Endothelial cell (in vitro differentiated cells): ENCODE measurements around the gene RILPL1. TPM values are rescaled to one million over a fixed set of nuclear protein-coding genes. Genes with fewer than 3 reads are reported as not detected.
A peak's percentile ranks its signal among the peaks of the same experiment; 100 is the strongest.

Experiments used
- DNase-seq: peaks from one replicate; pipeline ENCODE4 v3.0.0; 2021; ENCODE audit warnings: low spot score
- H3K27ac Mint-ChIP-seq: one replicate; pipeline ENCODE4 v1.8.0; 2021; ENCODE audit warnings: mixed read lengths, inconsistent platforms; ENCODE audit not compliant: unreplicated experiment
- H3K27me3 Mint-ChIP-seq: one replicate; pipeline ENCODE4 v1.8.0; 2021; ENCODE audit warnings: mild to moderate bottlenecking, moderate library complexity, mixed read lengths, inconsistent platforms; ENCODE audit not compliant: unreplicated experiment
- H3K36me3 Mint-ChIP-seq: one replicate; pipeline ENCODE4 v1.8.0; 2021; ENCODE audit warnings: mild to moderate bottlenecking, low read depth, mixed read lengths, inconsistent platforms; ENCODE audit not compliant: unreplicated experiment
- H3K4me1 Mint-ChIP-seq: one replicate; pipeline ENCODE4 v1.8.0; 2021; ENCODE audit warnings: mild to moderate bottlenecking, mixed read lengths, inconsistent platforms; ENCODE audit not compliant: unreplicated experiment
- H3K4me3 Mint-ChIP-seq: one replicate; pipeline ENCODE4 v1.8.0; 2021; ENCODE audit warnings: mild to moderate bottlenecking, mixed read lengths, inconsistent platforms; ENCODE audit not compliant: unreplicated experiment
- H3K9me3 Mint-ChIP-seq: one replicate; pipeline ENCODE4 v1.8.0; 2021; ENCODE audit warnings: mixed read lengths, inconsistent platforms; ENCODE audit not compliant: unreplicated experiment
- total RNA-seq: library from RNA; stranded (reverse); fragmentation: NEBNext Ultra II Directional; extraction: Animal tissue kit (Norgen Biotek cat#: 25700); gene quantifications from one replicate; pipeline ENCODE4 v1.2.1, GENCODE V29; 2021; ENCODE audit not compliant: unreplicated experiment
- TF ChIP-seq, protein P1 (sequence below): fragments of 200-600 bp; sonication (generic); IDR thresholded peaks from one replicate; pipeline ENCODE4 v1.5.0; 2021; ENCODE audit warnings: antibody characterized with exemption; ENCODE audit not compliant: unreplicated experiment

Gene RILPL1
- total RNA-seq, 1 donor from 2014 or later = 19.8 TPM

DNA sequence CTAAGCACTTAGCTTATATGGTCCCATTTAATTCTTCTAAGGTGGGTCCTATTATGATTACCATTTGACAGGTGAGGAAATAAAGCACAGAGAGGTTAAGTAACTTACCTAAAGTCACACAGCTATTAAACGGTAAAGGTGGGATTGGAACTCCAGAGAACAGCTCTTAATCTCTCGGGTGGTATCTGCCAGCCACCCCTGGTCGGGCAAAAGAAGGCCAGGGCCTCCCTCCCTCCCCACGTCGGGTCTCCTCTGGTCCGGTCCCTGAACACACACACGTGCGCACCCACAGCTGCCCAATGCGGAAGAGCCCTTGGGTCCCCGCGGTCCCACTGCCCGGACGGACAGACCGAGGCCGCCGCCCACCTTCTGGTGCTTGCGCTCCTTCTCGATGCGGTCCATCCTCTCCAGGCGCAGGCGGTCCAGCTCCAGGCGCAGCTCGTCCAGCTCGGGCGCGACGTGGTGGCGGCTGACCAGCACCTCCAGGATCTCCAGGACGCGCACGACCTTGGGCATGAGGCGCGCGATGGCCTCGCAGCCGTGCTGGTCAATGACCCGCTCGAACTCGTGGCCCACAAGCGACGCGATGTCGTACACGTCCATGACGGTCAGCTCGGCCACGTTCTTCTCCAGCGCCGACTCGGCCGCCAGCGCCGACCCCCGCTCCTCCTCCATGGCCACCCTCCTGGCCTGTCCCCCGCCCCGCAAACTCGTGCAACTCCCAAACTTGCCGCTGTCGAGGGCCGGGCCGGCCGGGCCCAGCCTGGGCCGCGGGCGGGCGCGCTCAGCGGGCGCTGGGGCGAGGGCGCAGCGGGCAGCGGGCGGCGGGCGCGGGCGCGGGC lies 490 bp downstream of the RILPL1 start:
- Mint-ChIP-seq H3K27me3 (peaks cover 3% of the 10 kb centered on the region), H3K27ac (peak overlapping the region; percentile 57), H3K9me3 (no peaks in the 10 kb centered on the region), H3K4me1 (peaks cover 9% of the 10 kb centered on the region), H3K4me3 (peak overlapping the region; percentile 92), H3K36me3 (peaks cover 7% of the 10 kb centered on the region)
- TF ChIP-seq, protein P1, sequence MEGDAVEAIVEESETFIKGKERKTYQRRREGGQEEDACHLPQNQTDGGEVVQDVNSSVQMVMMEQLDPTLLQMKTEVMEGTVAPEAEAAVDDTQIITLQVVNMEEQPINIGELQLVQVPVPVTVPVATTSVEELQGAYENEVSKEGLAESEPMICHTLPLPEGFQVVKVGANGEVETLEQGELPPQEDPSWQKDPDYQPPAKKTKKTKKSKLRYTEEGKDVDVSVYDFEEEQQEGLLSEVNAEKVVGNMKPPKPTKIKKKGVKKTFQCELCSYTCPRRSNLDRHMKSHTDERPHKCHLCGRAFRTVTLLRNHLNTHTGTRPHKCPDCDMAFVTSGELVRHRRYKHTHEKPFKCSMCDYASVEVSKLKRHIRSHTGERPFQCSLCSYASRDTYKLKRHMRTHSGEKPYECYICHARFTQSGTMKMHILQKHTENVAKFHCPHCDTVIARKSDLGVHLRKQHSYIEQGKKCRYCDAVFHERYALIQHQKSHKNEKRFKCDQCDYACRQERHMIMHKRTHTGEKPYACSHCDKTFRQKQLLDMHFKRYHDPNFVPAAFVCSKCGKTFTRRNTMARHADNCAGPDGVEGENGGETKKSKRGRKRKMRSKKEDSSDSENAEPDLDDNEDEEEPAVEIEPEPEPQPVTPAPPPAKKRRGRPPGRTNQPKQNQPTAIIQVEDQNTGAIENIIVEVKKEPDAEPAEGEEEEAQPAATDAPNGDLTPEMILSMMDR = no peak
- peak; percentile 58 for DNase-seq

DNA sequence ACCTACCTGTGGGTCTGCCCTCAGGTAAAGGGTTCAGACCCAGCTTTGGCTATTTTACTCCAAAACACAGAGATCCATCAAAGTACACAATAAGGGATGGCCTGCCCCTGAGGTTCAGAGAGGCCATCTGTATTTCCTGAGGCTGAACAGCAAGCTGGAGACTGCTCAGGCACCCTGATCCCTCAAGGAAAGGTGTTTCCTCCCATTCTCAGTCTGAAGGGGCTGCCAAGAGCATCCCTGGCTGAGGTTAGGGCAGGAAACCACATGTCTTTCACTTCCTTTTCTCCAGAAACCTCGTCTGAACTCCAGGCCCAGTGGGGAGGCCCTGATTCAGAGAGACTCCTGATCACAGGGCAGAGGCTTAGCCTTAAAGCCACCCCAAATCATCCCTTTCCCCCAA lies 1.5 kb downstream of the RILPL1 start:
- H3K36me3 Mint-ChIP-seq = peaks cover 13% of the 10 kb centered on the region
- TF ChIP-seq, protein P1 = no peak
- H3K27me3 Mint-ChIP-seq = peaks cover 3% of the 10 kb centered on the region
- no peaks in the 10 kb centered on the region for H3K9me3 Mint-ChIP-seq
- peak overlapping the region; percentile 92 for H3K4me3 Mint-ChIP-seq
- peaks cover 9% of the 10 kb centered on the region for H3K4me1 Mint-ChIP-seq
- DNase-seq = peak; percentile 30
- H3K27ac Mint-ChIP-seq = peak overlapping the region; percentile 42

DNA sequence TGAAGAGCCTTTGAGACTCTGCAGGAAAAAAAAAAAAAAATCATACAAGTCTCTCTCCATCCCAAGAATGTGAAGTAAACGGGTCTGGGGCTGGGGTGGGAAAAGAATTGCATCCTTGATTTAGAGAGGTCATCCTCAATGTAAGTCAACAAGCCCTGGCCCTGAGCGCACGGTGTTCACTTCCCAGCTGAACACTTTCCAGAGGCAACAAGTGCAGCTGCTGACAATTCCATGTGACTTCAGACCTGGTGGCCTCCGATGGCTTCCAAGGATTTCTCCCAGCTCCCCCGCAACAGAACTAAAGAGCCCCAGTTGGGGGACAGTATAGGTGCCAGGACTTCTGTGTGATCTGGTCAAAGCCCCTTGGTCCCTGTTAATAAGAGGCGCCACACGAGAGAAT lies 2.4 kb downstream of the RILPL1 start:
- peaks cover 20% of the 10 kb centered on the region for H3K36me3 Mint-ChIP-seq
- H3K27me3 Mint-ChIP-seq = peaks cover 3% of the 10 kb centered on the region
- no peak for DNase-seq
- no peak overlapping the region for H3K4me3 Mint-ChIP-seq
- peaks cover 9% of the 10 kb centered on the region for H3K4me1 Mint-ChIP-seq
- TF ChIP-seq, protein P1 = no peak
- no peaks in the 10 kb centered on the region for H3K9me3 Mint-ChIP-seq
- no peak overlapping the region for H3K27ac Mint-ChIP-seq

DNA sequence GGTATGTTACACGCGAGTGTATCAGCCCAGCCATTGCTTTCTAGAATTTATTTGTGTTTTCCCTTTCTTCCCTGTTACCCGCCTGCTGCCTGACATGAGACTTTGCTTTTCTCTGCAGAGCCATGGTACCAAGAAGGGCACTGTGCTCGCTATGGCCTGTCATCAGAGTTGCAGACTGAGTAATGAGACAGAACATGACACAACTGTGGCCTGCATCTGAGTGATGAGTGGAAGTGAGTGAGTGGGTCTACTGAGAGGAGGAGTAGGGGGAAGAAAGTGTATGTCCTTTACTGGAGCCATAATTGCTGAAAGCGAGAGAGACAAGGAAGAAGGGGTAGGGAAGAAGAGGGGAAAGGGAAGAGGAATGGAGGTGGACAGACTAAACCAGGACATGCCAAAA lies 2.9 kb downstream of the RILPL1 start:
- DNase-seq = no peak
- Mint-ChIP-seq H3K9me3 (no peaks in the 10 kb centered on the region), H3K4me1 (peaks cover 9% of the 10 kb centered on the region), H3K27ac (no peak overlapping the region), H3K4me3 (peak overlapping the region; percentile 10), H3K36me3 (peaks cover 20% of the 10 kb centered on the region), H3K27me3 (peaks cover 3% of the 10 kb centered on the region)
- TF ChIP-seq, protein P1 = no peak

DNA sequence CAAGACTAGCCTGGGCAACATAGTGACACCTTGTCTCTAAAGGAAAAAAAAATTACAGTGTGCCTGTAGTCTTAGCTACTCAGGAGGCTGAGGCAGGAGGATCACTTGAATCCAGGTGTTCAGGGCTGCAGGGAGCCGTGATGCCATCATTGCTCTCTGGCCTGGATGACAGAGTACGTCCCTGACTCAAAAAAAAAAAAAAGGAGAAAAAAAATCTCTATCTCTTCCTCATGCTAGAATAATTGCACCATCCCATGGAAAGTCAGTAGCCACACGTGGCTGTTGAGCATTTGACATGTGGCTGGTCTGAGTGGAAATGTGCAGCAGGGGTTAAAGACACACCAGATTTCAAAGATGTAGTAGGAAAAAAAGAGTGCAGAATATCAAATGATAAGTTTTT lies 3.8 kb downstream of the RILPL1 start:
- Mint-ChIP-seq H3K9me3 (no peaks in the 10 kb centered on the region), H3K27me3 (peaks cover 3% of the 10 kb centered on the region), H3K4me1 (peaks cover 9% of the 10 kb centered on the region), H3K4me3 (peak overlapping the region; percentile 58), H3K27ac (no peak overlapping the region), H3K36me3 (peaks cover 21% of the 10 kb centered on the region)
- TF ChIP-seq, protein P1 = no peak
- no peak for DNase-seq
